NT2/D1 (cell line): Measurements from ENCODE around the gene TENT4B.

Experiments
- DNase-seq: peaks from one replicate; pipeline ENCODE4 v3.0.0-alpha.2; 2011; ENCODE audit warnings: low read depth, low spot score
- H3K27me3 ChIP-seq: 2 replicates; pipeline ENCODE4 v1.6.0; 2011; ENCODE audit warnings: mild to moderate bottlenecking; ENCODE audit not compliant: insufficient read length, insufficient read depth
- H3K36me3 ChIP-seq: 2 replicates; pipeline ENCODE4 v1.6.1; 2011; ENCODE audit warnings: mild to moderate bottlenecking, low read length, mixed read lengths; ENCODE audit not compliant: insufficient read depth, insufficient read length
- H3K4me1 ChIP-seq: 2 replicates; pipeline ENCODE4 v1.5.1; 2011; ENCODE audit not compliant: insufficient read depth, insufficient read length
- H3K4me3 ChIP-seq: 2 replicates; pipeline ENCODE4 v1.5.1; 2011; ENCODE audit warnings: low read depth; ENCODE audit not compliant: insufficient read length
- H3K9ac ChIP-seq: 2 replicates; pipeline ENCODE4 v1.6.0; 2011; ENCODE audit warnings: low read depth; ENCODE audit not compliant: insufficient read length
- H3K9me3 ChIP-seq: 2 replicates; pipeline ENCODE4 v1.5.1; 2011; ENCODE audit warnings: mild to moderate bottlenecking, low read length; ENCODE audit not compliant: insufficient read depth
- SUZ12 ChIP-seq: IDR thresholded peaks from 2 replicates; pipeline ENCODE4 v1.6.1; 2011; ENCODE audit not compliant: insufficient read length, insufficient read depth; ENCODE audit errors: extremely low read depth
- YY1 ChIP-seq: IDR thresholded peaks from 2 replicates; pipeline ENCODE4 v1.6.1; 2011; ENCODE audit not compliant: insufficient read length, insufficient read depth
- ZNF274 ChIP-seq: IDR thresholded peaks from 2 replicates; pipeline ENCODE4 v1.6.1; 2011; ENCODE audit warnings: mild to moderate bottlenecking, low read depth, low read length

Gene TENT4B

GRCh38 chr16:50209546-50210265 is 56.6 kb downstream of the TENT4B start:
- no peak for TF ChIP-seq YY1
- no peak for TF ChIP-seq SUZ12
- Histone ChIP-seq H3K36me3 (peaks cover 30% of the 10 kb centered on the region), H3K9ac (no peak overlapping the region), H3K4me1 (peaks cover 2% of the 10 kb centered on the region), H3K9me3 (no peaks in the 10 kb centered on the region), H3K4me3 (no peak overlapping the region), H3K27me3 (no peaks in the 10 kb centered on the region)
- DNase-seq, result no peak

DNA sequence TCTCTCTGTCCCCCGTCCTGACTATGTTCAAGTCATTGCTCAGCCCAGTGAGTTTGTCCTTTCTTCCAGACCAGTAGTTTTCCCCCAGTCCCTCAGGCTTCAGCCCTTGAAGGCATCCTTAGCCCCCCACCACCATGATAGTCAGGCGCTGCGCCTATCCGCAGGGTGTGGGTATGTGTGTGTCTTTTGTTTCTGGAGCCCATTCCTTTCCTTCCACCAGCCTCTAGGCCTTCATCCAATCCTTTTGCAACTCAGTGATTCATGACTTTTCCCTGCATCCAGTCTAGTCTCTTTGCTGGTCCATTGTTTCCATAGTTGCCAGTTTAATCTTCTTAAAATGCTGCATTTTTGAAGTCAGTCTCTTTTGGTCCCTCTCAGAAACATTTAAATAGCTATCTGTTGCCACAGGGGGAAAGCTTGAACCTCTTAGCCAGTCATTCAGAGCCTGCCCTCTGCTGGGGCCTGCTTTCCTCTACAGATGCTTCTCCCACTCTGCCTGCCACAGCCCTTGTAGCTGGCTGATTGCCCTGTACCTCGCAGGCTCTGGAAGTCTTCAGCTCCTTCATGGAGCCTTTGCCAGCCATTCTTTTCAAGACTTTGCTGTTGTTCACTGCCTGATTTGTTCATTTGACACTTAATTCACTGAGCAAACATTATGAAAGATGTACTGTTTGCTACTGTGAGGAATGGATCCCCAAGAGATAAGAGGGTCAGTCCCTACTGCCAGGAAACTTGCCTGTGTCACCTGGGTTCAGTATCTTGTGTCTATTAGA is 57.3 kb downstream of the TENT4B start:
- no peak overlapping the region for H3K4me3 ChIP-seq

GRCh38 chr16:50213939-50214519 is 60.9 kb downstream of the TENT4B start:
- Histone ChIP-seq H3K4me3 (no peak overlapping the region), H3K4me1 (peaks cover 2% of the 10 kb centered on the region), H3K36me3 (peaks cover 65% of the 10 kb centered on the region), H3K9ac (no peak overlapping the region), H3K27me3 (no peaks in the 10 kb centered on the region), H3K9me3 (no peaks in the 10 kb centered on the region)
- DNase-seq, result peak; percentile 33
- no peak for TF ChIP-seq SUZ12
- TF ChIP-seq ZNF274, result no peak

More for the DNA sequence above, 57.3 kb downstream of the TENT4B start:
- H3K27me3 ChIP-seq, result no peaks in the 10 kb centered on the region
- H3K36me3 ChIP-seq, result peaks cover 37% of the 10 kb centered on the region
- peaks cover 2% of the 10 kb centered on the region for H3K4me1 ChIP-seq
- no peak overlapping the region for H3K9ac ChIP-seq
- TF ChIP-seq YY1 (no peak), SUZ12 (no peak), ZNF274 (no peak)
- H3K9me3 ChIP-seq, result no peaks in the 10 kb centered on the region
- DNase-seq, result peak; percentile 57

- no peaks in the 10 kb centered on the region for H3K27me3 ChIP-seq
- H3K9me3 ChIP-seq, result no peaks in the 10 kb centered on the region
- no peak for DNase-seq
- H3K36me3 ChIP-seq, result peaks cover 66% of the 10 kb centered on the region
- no peak overlapping the region for H3K4me3 ChIP-seq
- H3K4me1 ChIP-seq, result no peaks in the 10 kb centered on the region
- no peak overlapping the region for H3K9ac ChIP-seq
- TF ChIP-seq SUZ12 (no peak), YY1 (no peak), ZNF274 (no peak)
Measured at GRCh38 chr16:50215680-50216079, 62.6 kb downstream of the TENT4B start.

- DNase-seq, result no peak
- Histone ChIP-seq H3K4me3 (no peak overlapping the region), H3K9me3 (no peaks in the 10 kb centered on the region), H3K4me1 (no peaks in the 10 kb centered on the region), H3K36me3 (peaks cover 66% of the 10 kb centered on the region), H3K9ac (no peak overlapping the region), H3K27me3 (no peaks in the 10 kb centered on the region)
- no peak for TF ChIP-seq SUZ12
- TF ChIP-seq YY1, result no peak
- TF ChIP-seq ZNF274, result no peak
Measured at GRCh38 chr16:50216231-50216630, 63.1 kb downstream of the TENT4B start.

DNA sequence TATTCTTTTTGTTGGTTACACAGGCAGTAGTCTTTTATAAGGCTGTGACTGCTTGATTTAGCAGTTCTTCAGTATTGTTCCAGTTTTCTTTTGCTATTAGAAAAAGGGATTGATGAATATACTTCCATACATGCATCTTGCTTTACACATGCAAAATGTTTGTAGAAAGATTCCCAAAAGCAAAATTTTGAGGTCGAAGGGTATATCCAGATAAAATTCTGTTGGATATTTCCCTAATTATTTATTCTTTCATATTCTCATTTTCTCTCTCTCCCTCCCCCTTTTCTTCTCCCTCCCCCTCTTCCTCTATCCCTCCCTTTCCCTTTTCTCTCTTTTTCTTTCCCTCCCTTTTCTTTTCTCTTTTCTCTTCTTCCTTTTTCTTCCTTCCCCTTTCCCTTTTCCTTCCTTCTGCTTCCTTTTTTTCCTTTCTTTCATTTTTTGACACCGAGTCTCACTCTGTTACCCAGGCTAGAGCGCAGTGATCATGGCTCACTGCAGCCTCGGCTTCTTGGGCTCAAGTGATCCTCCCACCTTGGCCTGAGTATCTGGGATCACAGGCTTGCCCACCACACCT is 66.4 kb downstream of the TENT4B start:
- H3K36me3 ChIP-seq, result peaks cover 58% of the 10 kb centered on the region
- H3K9me3 ChIP-seq, result no peaks in the 10 kb centered on the region
- no peaks in the 10 kb centered on the region for H3K4me1 ChIP-seq
- no peaks in the 10 kb centered on the region for H3K27me3 ChIP-seq
- no peak for DNase-seq
- TF ChIP-seq ZNF274 (no peak), YY1 (no peak), SUZ12 (no peak)
- H3K9ac ChIP-seq, result no peak overlapping the region
- H3K4me3 ChIP-seq, result no peak overlapping the region

- H3K36me3 ChIP-seq, result peaks cover 51% of the 10 kb centered on the region
Measured at GRCh38 chr16:50224286-50224685, 71.2 kb downstream of the TENT4B start.

More at GRCh38 chr16:50224286-50224685, 71.2 kb downstream of the TENT4B start:
- H3K27me3 ChIP-seq, result no peaks in the 10 kb centered on the region
- H3K9ac ChIP-seq, result no peak overlapping the region
- no peaks in the 10 kb centered on the region for H3K9me3 ChIP-seq
- no peak overlapping the region for H3K4me3 ChIP-seq
- no peaks in the 10 kb centered on the region for H3K4me1 ChIP-seq
- TF ChIP-seq SUZ12, result no peak
- TF ChIP-seq ZNF274, result no peak
- no peak for TF ChIP-seq YY1
- no peak for DNase-seq
